ENCODE data around the gene LOXL1.

LOXL1 gene

DNA sequence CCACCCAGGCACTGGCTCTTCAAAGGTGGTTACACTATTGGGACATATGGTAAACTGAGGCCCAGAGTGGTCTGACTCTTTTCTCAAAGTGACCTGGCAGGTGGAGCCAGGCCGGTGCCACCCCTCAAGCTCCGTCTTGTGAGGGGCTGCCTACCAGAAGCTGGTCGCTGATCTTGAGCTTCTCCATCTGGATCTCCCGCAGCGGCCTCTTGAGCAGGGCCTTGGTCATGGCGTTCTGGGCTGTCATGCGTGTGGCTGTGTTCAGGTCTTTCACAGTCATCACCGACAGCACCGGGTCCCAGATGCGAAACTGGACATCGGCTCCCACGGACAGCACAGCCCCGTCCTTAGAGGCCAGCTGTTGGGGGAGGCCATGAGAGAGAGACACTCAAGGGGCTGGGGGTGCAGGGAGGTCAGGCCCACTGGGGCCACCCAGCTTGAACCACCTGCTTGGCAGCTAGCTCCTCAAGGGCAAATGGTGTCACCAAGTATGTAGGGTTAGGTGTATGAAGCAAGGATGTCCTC is 62.2 kb downstream of the LOXL1 start:
- TF ChIP-seq, protein P1, sequence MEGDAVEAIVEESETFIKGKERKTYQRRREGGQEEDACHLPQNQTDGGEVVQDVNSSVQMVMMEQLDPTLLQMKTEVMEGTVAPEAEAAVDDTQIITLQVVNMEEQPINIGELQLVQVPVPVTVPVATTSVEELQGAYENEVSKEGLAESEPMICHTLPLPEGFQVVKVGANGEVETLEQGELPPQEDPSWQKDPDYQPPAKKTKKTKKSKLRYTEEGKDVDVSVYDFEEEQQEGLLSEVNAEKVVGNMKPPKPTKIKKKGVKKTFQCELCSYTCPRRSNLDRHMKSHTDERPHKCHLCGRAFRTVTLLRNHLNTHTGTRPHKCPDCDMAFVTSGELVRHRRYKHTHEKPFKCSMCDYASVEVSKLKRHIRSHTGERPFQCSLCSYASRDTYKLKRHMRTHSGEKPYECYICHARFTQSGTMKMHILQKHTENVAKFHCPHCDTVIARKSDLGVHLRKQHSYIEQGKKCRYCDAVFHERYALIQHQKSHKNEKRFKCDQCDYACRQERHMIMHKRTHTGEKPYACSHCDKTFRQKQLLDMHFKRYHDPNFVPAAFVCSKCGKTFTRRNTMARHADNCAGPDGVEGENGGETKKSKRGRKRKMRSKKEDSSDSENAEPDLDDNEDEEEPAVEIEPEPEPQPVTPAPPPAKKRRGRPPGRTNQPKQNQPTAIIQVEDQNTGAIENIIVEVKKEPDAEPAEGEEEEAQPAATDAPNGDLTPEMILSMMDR (IDR thresholded peaks at IDR 0.05; ENCODE audit: extremely low read depth, insufficient read depth, missing control alignments), result no peak
- DNase-seq (ENCODE audit: low spot score), result no peak
- in situ Hi-C loops (cut with MboI; ENCODE audit: low pct_unique_long_range_greater_than_20kb, low sequenced_read_pairs, unreplicated experiment), result no loop called here

DNA sequence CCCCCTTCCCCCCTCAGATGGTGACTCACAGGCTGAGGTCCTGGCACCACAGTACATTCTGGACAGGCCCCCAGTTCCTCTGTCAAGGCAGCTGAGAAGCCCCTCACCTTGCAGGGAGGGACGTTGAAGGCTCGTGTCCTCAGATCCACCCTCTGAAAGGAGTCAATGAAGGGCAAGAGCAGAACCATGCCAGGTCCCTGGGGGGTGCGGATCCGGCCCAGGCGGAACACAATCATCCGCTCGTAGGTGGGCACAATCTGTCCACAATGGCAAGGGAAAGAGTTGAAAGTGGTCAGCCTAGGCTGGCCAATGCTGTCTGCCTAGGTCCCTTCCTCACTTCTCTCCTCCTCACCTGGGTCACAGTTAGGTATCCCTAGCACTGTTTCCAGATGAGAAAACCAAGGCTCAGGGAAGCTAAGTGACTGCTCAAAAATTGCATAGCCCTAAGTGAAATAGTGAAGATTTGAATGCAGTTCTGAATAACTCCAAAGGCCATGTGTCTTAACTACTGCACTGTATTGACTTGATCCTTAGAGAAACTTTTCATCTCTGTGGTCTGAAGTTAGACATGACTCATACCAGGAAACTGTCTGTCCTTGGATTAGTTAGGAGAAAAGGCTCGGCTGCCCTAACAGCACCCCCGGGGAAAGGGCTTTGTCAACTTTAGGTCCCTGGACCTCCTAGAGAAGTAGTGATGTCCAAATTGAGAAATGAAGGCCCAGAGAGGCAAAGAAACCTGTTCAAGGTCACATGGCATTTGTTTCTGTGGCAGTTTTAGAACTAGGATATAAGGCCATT is 62.9 kb downstream of the LOXL1 start:
- TF ChIP-seq, protein P1 (IDR thresholded peaks at IDR 0.05; ENCODE audit: extremely low read depth, insufficient read depth, missing control alignments), result no peak
- in situ Hi-C loops (cut with MboI; ENCODE audit: low pct_unique_long_range_greater_than_20kb, low sequenced_read_pairs, unreplicated experiment), result no loop called here
- no peak for DNase-seq (ENCODE audit: low spot score)

DNA sequence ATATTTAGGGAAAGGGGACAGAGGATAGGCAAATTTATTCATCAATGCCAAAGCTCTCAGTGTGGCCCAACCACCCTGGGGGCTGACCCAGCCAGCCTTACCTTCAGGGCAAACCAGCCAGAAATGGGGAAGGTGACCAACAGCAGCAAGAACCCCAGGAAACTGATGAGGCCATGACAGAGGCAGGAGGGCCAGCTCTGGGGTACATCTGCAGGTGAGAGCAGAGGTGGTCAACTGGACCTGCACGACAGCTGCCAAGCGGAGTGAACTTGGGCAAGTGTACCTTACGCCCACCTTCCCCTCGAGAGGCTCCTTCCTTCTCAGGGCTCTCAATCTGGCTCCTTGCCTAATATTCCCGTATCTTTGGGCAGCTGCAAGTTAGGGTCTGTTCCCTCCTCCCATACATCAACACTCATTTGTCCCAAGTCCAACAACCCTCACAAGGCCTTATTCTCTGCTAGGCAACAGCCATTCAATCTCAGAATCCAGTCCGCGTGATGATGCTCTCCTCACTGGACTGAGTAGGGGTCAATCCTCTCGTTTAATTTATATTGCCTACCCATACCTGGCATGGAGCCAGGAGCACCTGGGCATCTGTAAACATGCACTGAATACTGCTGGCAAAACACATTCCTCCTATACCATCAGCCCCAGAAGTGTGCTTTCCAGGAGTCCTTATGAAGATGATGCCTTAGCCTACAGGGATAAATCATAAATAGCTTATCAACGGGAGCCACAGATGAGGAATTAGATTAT is 64.2 kb downstream of the LOXL1 start:
- no peak for DNase-seq (ENCODE audit: low spot score)
- TF ChIP-seq, protein P1 (IDR thresholded peaks at IDR 0.05; ENCODE audit: extremely low read depth, insufficient read depth, missing control alignments), result no peak
- in situ Hi-C loops (cut with MboI; ENCODE audit: low pct_unique_long_range_greater_than_20kb, low sequenced_read_pairs, unreplicated experiment), result no loop called here

DNA sequence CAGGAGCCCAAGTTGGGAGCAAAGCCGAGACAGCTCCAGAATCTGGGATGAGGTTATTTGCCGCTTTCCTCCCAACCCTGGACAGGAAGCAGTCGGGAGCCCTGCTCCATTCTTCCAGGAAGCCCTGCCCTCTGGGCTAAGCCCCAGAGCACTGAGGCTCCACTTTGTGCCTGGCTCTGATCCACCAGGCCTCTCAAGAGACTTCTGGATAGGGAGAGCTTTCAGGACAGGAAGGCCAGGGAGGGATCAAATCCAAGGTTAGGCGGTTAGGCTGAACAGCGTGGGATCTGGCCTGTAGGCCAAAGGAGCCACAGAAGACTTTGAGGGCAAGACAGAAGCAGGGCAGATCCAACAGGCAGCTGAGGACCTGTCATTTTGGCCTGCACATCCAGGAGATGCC is 65.0 kb downstream of the LOXL1 start:
- DNase-seq (ENCODE audit: low spot score), result no peak
- in situ Hi-C loops (cut with MboI; ENCODE audit: low pct_unique_long_range_greater_than_20kb, low sequenced_read_pairs, unreplicated experiment), result no loop called here
- TF ChIP-seq, protein P1 (IDR thresholded peaks at IDR 0.05; ENCODE audit: extremely low read depth, insufficient read depth, missing control alignments), result no peak

DNA sequence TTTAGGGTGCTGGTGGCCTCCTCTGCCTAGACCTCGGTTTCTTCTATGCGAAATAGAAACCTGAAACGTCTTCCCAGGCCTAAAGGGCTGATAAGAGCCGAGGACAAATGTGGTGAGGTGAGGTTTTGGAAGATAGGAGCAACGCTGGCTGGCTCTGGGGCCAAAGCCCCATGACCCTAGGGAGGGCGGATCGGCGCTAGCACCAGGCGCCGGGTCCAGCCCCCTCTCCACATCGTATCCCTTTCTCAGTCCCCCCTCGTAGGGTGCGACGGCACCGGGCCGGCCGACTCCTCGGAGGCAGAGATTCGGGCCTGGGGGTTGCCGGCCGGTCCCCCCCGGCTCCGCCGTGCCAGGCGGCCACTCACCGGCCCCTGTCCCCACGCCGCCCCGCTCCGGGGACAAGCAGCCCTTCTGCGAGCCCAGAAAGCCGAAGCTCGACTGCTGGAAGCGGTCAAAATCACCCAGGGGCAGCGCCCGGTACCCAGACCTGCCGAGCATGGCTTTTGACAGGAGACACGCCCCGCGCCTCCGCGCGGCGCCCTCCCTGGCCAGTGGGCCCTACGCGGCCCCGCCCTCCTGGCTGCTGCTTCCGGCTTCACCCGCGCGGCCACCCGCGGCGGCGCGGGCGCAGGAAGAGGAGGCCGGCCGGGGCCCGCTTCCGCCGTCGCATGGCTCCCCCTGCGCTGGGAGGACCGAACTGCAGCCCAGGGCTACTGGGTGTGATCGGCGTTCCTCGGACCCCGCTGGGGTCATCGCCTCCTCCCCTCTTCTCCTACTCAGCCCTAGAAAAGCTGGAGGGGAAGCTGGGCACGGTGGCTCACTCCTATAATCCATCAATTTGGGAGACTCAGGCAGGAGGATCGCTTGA is 65.7 kb downstream of the LOXL1 start, which contains the start of gene STOML1:
TSS of gene STOML1 (minus strand) at position 570 of the 868 bp plus-strand sequence. CDS start at position 498, 72 bp downstream.
- DNase-seq (ENCODE audit: low spot score), result peak; percentile 98
- in situ Hi-C loops (cut with MboI; ENCODE audit: low pct_unique_long_range_greater_than_20kb, low sequenced_read_pairs, unreplicated experiment), result no loop called here
- TF ChIP-seq, protein P1 (IDR thresholded peaks at IDR 0.05; ENCODE audit: extremely low read depth, insufficient read depth, missing control alignments), result peak; percentile 91

DNA sequence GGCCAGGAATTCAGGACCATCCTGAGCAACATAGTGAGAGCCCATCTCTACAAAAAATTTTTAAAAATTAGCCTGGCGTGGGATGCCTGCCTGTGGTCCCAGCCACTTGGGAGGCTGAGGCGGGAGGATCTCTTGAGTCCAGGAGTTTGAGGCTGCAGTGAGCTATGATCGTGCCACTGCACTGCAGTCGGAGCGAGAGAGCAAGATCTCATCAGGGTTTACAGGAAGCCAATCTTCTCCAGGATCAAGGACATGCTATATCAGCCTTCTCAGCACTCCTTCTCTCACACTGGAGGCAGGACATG is 66.3 kb downstream of the LOXL1 start:
- TF ChIP-seq, protein P1 (IDR thresholded peaks at IDR 0.05; ENCODE audit: extremely low read depth, insufficient read depth, missing control alignments), result no peak
- in situ Hi-C loops (cut with MboI; ENCODE audit: low pct_unique_long_range_greater_than_20kb, low sequenced_read_pairs, unreplicated experiment), result no loop called here
- DNase-seq (ENCODE audit: low spot score), result no peak

Data from GM13977 (cell line).